PC-9 (cell line): ENCODE data around the gene TSACC. TPM values are rescaled to one million over a fixed set of nuclear protein-coding genes. Genes with fewer than 3 reads are reported as not detected.

Experiments used
- BruUV-seq: library from RNA; stranded (reverse); fragments of 400-500 nt; replicated peaks from 2 replicates; lab custom pipeline; 2021; lab: Mats Ljungman, UMichigan
- CTCF ChIA-PET: fragments of 300-600 bp; sonication (Branson Sonifier 250); formaldehyde crosslinking; loops from one replicate; lab custom pipeline; 2022; ENCODE audit warnings: antibody characterized with exemption; lab: Charles Lee
- POLR2A ChIA-PET: fragments of 300-600 bp; sonication (Branson Sonifier 250); formaldehyde crosslinking; loops from one replicate; lab custom pipeline; 2022; ENCODE audit warnings: antibody characterized with exemption; ENCODE audit not compliant: unreplicated experiment; lab: Charles Lee
- DNase-seq, 2 experiments: peaks; one replicate each; pipeline versions ENCODE4 v3.0.0 to v3.0.0-alpha.2; 2015 to 2022; ENCODE audit warnings: mixed read lengths in 1 of 2
- H2AFZ ChIP-seq: fragments of 200-600 bp; sonication (generic); 2 replicates; pipeline ENCODE4 v1.8.1; 2017; ENCODE audit warnings: antibody characterized with exemption
- H3F3A ChIP-seq: fragments of 200-600 bp; sonication (generic); 2 replicates; pipeline ENCODE4 v1.8.1; 2017; ENCODE audit warnings: antibody characterized with exemption, mild to moderate bottlenecking, low read depth; ENCODE audit not compliant: insufficient read depth
- H3K27ac ChIP-seq: fragments of 200-600 bp; sonication (generic); 2 replicates; pipeline ENCODE4 v1.6.1; 2016; ENCODE audit warnings: mixed run types
- H3K27me3 ChIP-seq: fragments of 200-600 bp; sonication (generic); 2 replicates; pipeline ENCODE4 v1.6.1; 2016; ENCODE audit warnings: low read depth, mixed run types; ENCODE audit not compliant: insufficient read depth
- H3K36me3 ChIP-seq: fragments of 200-600 bp; sonication (generic); 2 replicates; pipeline ENCODE4 v1.6.1; 2016; ENCODE audit warnings: low read depth, mixed run types
- H3K4me1 ChIP-seq: fragments of 200-600 bp; sonication (generic); replicated peaks from 2 replicates; pipeline ENCODE4 v1.6.1; 2016; ENCODE audit warnings: mixed run types; ENCODE audit not compliant: insufficient read depth
- H3K4me2 ChIP-seq: fragments of 200-600 bp; sonication (generic); 2 replicates; pipeline ENCODE4 v1.6.1; 2017; ENCODE audit warnings: mixed run types
- H3K4me3 ChIP-seq: fragments of 200-600 bp; sonication (generic); 2 replicates; pipeline ENCODE4 v1.6.1; 2016; ENCODE audit warnings: mixed run types
- H3K79me2 ChIP-seq: fragments of 200-600 bp; sonication (generic); 2 replicates; pipeline ENCODE4 v1.6.1; 2017; ENCODE audit warnings: low read depth, mixed run types
- H3K9me2 ChIP-seq: fragments of 200-600 bp; sonication (generic); 2 replicates; pipeline ENCODE4 v1.8.1; 2017; ENCODE audit warnings: mild to moderate bottlenecking; ENCODE audit not compliant: insufficient read depth
- H3K9me3 ChIP-seq: fragments of 200-600 bp; sonication (generic); 2 replicates; pipeline ENCODE4 v1.8.1; 2016; ENCODE audit warnings: low read depth; ENCODE audit not compliant: insufficient read depth
- H4K20me1 ChIP-seq: fragments of 200-600 bp; sonication (generic); 2 replicates; pipeline ENCODE4 v1.8.1; 2017; ENCODE audit not compliant: insufficient read depth
- CTCF ChIP-seq: fragments of 200-600 bp; sonication (generic); conservative IDR thresholded peaks from 2 replicates; pipeline ENCODE4 v1.6.1; 2017; ENCODE audit warnings: mixed run types, antibody characterized with exemption, mild to moderate bottlenecking, moderate library complexity
- EZH2 ChIP-seq: fragments of 200-600 bp; sonication (generic); IDR thresholded peaks from 2 replicates; pipeline ENCODE4 v1.8.0; 2017; ENCODE audit warnings: antibody characterized with exemption, low read depth
- intact Hi-C: fragments of 100-400 bp; cut with micrococcal nuclease; formaldehyde crosslinking; loops from one replicate; pipeline ENCODE4 v1.10.0; 2022; ENCODE audit not compliant: unreplicated experiment
- total RNA-seq: library from RNA; stranded (reverse); gene quantifications from 2 replicates; pipeline ENCODE4 v1.2.3, GENCODE V29; 2021

The TSACC gene
- total RNA-seq, 1 experiment from 2014 or later: 1.3 TPM

- Histone ChIP-seq H3K4me2 (peak within 1 kb of the TSS; percentile 96), H3K27me3 (no peaks in the 10 kb centered on the region), H3K9me2 (no peaks in the 10 kb centered on the region), H3K4me1 (peaks cover 8% of the 10 kb centered on the region; the same call in 1 of the 2 replicates), H3F3A (peaks cover 15% of the 10 kb centered on the region; the same call in 1 of the 2 replicates), H3K4me3 (peak within 1 kb of the TSS; percentile 80), H3K36me3 (no peaks in the 10 kb centered on the region), H3K9me3 (no peaks in the 10 kb centered on the region), H3K27ac (no peak within 1 kb of the TSS), H3K79me2 (no peaks in the 10 kb centered on the region), H2AFZ (peak within 1 kb of the TSS; percentile 95), H4K20me1 (no peaks in the 10 kb centered on the region)
- intact Hi-C loops: no loop called here
- CTCF ChIA-PET: interaction anchor here (0.6 kb wide), 1 partner anchor 63 kb away, joined by 3 read pairs; no protein-coding TSS in a partner anchor
- POLR2A ChIA-PET: interaction anchor here (0.6 kb wide), 2 partner anchors 11 to 32 kb away, joined by 3 read pairs; partner anchors contain the start of gene TMEM79
- BruUV-seq: no TSS peak
- TF ChIP-seq CTCF: no peak
- no peak for TF ChIP-seq EZH2
- peak in 1 of 2 experiments; percentile 40 for DNase-seq
Measured at GRCh38 chr1:156295391-156295947, 42.9 kb upstream of the TSACC start, which contains the start of gene GLMP. Gene GLMP, minus strand, starts transcription at chr1:156295679. Its CDS starts 34 bp downstream, at chr1:156295645.

- Histone ChIP-seq H3K79me2 (no peaks in the 10 kb centered on the region), H3F3A (peaks cover 17% of the 10 kb centered on the region; the same call in 1 of the 2 replicates), H4K20me1 (no peaks in the 10 kb centered on the region), H3K36me3 (no peaks in the 10 kb centered on the region), H3K27ac (no peak within 1 kb of the TSS), H2AFZ (no peak within 1 kb of the TSS), H3K9me3 (no peaks in the 10 kb centered on the region), H3K27me3 (no peaks in the 10 kb centered on the region), H3K9me2 (no peaks in the 10 kb centered on the region), H3K4me3 (no peak within 1 kb of the TSS), H3K4me2 (no peak within 1 kb of the TSS), H3K4me1 (peaks cover 8% of the 10 kb centered on the region; the same call in 1 of the 2 replicates)
- no peak for DNase-seq
- CTCF ChIA-PET: no interaction called here
- POLR2A ChIA-PET: interaction anchor here (0.7 kb wide), 1 partner anchor 15 kb away, joined by 3 read pairs; the partner anchor contains the start of gene TMEM79
- BruUV-seq: no TSS peak
- intact Hi-C loops: no loop called here
- TF ChIP-seq CTCF (no peak), EZH2 (no peak)
Measured at GRCh38 chr1:156298852-156299357, 39.4 kb upstream of the TSACC start, which contains the start of gene VHLL. Gene VHLL, minus strand, starts transcription at chr1:156299307. Its CDS starts 118 bp downstream, at chr1:156299189.

GRCh38 chr1:156303241-156303640 is 35.1 kb upstream of the TSACC start:
- intact Hi-C loops: no loop called here
- H3K27ac ChIP-seq: no peak overlapping the region
- POLR2A ChIA-PET: no interaction called here
- TF ChIP-seq CTCF (no peak), EZH2 (no peak)
- H3K79me2 ChIP-seq: no peaks in the 10 kb centered on the region
- H3K27me3 ChIP-seq: no peaks in the 10 kb centered on the region
- H3K4me2 ChIP-seq: no peak overlapping the region
- no peaks in the 10 kb centered on the region for H3K36me3 ChIP-seq
- BruUV-seq: no TSS peak
- no peaks in the 10 kb centered on the region for H3K9me2 ChIP-seq
- H3K4me1 ChIP-seq: no peaks in the 10 kb centered on the region
- no peak overlapping the region for H2AFZ ChIP-seq
- no peaks in the 10 kb centered on the region for H3K9me3 ChIP-seq
- no peak for DNase-seq
- H4K20me1 ChIP-seq: no peaks in the 10 kb centered on the region
- peaks cover 39% of the 10 kb centered on the region; the same call in 1 of the 2 replicates for H3F3A ChIP-seq
- CTCF ChIA-PET: no interaction called here
- H3K4me3 ChIP-seq: no peak overlapping the region
